ENCODE measurements around the gene GFRA1. TPM values are rescaled to one million over a fixed set of nuclear protein-coding genes. Genes with fewer than 3 reads are reported as not detected.

GFRA1 gene
- total and polyA plus RNA-seq, 2 of the 8 experiments (the other 6 are each of a cell fraction or from before 2014, with no cell fraction given) = 1.1 to 2.0 TPM

- TF ChIP-seq, protein P1, sequence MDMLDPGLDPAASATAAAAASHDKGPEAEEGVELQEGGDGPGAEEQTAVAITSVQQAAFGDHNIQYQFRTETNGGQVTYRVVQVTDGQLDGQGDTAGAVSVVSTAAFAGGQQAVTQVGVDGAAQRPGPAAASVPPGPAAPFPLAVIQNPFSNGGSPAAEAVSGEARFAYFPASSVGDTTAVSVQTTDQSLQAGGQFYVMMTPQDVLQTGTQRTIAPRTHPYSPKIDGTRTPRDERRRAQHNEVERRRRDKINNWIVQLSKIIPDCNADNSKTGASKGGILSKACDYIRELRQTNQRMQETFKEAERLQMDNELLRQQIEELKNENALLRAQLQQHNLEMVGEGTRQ (IDR thresholded peaks at IDR 0.05; ENCODE audit: low read length) = no peak
- no peak for TF ChIP-seq SP2 (IDR thresholded peaks at IDR 0.05; ENCODE audit: low read length)
- TF ChIP-seq, protein P2, sequence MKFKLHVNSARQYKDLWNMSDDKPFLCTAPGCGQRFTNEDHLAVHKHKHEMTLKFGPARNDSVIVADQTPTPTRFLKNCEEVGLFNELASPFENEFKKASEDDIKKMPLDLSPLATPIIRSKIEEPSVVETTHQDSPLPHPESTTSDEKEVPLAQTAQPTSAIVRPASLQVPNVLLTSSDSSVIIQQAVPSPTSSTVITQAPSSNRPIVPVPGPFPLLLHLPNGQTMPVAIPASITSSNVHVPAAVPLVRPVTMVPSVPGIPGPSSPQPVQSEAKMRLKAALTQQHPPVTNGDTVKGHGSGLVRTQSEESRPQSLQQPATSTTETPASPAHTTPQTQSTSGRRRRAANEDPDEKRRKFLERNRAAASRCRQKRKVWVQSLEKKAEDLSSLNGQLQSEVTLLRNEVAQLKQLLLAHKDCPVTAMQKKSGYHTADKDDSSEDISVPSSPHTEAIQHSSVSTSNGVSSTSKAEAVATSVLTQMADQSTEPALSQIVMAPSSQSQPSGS (IDR thresholded peaks at IDR 0.05; ENCODE audit: low read length) = no peak
Measured at GRCh38 chr10:116221053-116221452, 52.0 kb downstream of the GFRA1 start (continued).
